SKM-1 treated with dmso at 0.1 percent for 144 hours (cell line): ENCODE results near the gene MROH9.

Experiments used
- DNase-seq: peaks from one replicate; lab custom pipeline; 2025; ENCODE audit not compliant: unreplicated experiment; lab: John Stamatoyannopoulos, UW

The MROH9 gene

GRCh38 chr1:170967042-170967910 lies 31.9 kb downstream of the MROH9 start:
- DNase-seq: peak; percentile 51

GRCh38 chr1:170970256-170970655 lies 34.9 kb downstream of the MROH9 start:
- no peak for DNase-seq

GRCh38 chr1:170978371-170978910 lies 43.1 kb downstream of the MROH9 start:
- DNase-seq: no peak

GRCh38 chr1:170985406-170985805 lies 50.1 kb downstream of the MROH9 start:
- DNase-seq: no peak

GRCh38 chr1:170986901-170987300 lies 51.6 kb downstream of the MROH9 start:
- no peak for DNase-seq

GRCh38 chr1:170987424-170987823 lies 52.1 kb downstream of the MROH9 start:
- no peak for DNase-seq

- DNase-seq: no peak
Measured at GRCh38 chr1:170993151-170993550, 57.8 kb downstream of the MROH9 start.

GRCh38 chr1:170993717-170994116 lies 58.4 kb downstream of the MROH9 start:
- DNase-seq: no peak

GRCh38 chr1:171014880-171015279 lies 79.5 kb downstream of the MROH9 start:
- DNase-seq: no peak

GRCh38 chr1:171017426-171017825 lies 82.1 kb downstream of the MROH9 start:
- no peak for DNase-seq

- DNase-seq: no peak
Measured at GRCh38 chr1:171019971-171020370, 84.6 kb downstream of the MROH9 start.

- no peak for DNase-seq
Measured at GRCh38 chr1:171032822-171033702, 97.7 kb downstream of the MROH9 start.

GRCh38 chr1:171037626-171038025 lies 102.3 kb downstream of the MROH9 start:
- DNase-seq: no peak

- no peak for DNase-seq
Measured at GRCh38 chr1:171038284-171038683, 103.0 kb downstream of the MROH9 start.

GRCh38 chr1:171048014-171048413 lies 112.7 kb downstream of the MROH9 start:
- DNase-seq: no peak

GRCh38 chr1:171052977-171053376 lies 117.6 kb downstream of the MROH9 start:
- DNase-seq: no peak

GRCh38 chr1:171055966-171056643 lies 120.8 kb downstream of the MROH9 start:
- DNase-seq: no peak

- no peak for DNase-seq
Measured at GRCh38 chr1:171061425-171062143, 126.2 kb downstream of the MROH9 start.

- no peak for DNase-seq
Measured at GRCh38 chr1:171062902-171063301, 127.6 kb downstream of the MROH9 start.

- DNase-seq: no peak
Measured at GRCh38 chr1:171075041-171075440, 139.7 kb downstream of the MROH9 start.
